Right kidney (tissue), 1 donor: ENCODE measurements around the gene SLC7A7.
"Not testable (repeated sequence)": the region's sequence is repeated elsewhere in the genome, so short reads cannot be mapped to it uniquely, and the experiment has no call there.

Experiments
- DNase-seq: peaks from one replicate; pipeline ENCODE4 v3.0.0-alpha.2; 2016

Gene SLC7A7

DNA sequence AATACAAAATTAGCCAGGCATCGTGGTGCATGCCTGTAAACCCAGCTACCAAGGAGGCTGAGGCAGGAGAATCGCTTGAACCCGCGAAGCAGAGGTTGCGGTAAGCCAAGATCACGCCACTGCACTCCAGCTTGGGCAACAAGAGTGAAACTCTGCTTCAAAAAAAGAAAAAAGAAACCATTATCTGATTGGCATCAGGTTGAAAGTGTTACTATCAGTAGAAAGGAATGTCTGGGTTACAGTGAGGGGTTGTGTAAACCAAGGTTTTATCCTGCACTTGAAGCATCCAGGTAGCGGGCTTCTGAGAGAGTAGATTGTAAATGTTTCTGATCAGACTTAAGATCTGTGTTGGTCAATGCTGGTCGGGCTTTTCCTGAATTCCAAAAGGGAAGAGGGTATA, 62.8 kb downstream of the SLC7A7 start:
- DNase-seq, result no peak

DNA sequence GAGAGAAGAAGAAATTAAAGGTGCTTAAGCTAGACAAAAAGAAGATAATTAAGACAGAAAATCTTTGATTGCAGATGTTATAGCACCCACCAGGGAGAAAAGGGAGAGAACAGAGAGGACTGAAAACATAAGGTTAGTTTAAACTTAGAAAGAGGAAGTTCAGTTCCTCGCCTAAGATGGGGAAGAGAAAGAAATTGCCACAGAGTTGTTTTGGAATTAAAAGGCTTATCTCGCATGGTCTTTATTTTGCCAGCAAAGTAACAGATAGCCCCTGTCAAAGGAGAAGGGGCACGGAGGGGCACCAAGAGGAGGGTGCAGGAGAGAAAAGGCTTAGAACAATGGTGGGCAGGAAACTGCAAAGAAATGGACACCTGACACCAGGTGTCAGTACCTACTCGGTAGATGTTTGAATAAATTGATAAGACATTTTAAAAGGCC, 66.6 kb downstream of the SLC7A7 start:
- DNase-seq, result no peak

DNA sequence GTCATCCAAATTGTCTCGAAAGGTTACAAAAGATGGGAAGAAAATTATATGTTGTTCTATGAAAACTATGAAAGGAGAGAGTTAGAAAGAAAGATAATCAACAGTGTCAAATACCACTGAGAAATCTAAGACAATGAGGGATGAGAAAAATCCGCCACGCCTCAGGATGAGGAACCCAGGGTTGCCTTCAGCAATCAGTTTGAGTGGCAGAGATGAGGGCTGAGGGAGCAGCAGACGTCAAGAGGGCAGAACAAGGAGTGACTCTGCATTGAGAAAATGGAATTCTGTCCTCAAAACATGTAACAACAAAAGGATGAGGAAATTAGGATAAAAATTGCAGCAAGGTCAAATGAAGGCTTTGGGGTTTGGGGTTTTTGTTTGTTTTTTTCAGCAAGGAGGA, 67.0 kb downstream of the SLC7A7 start:
- DNase-seq, result no peak

DNA sequence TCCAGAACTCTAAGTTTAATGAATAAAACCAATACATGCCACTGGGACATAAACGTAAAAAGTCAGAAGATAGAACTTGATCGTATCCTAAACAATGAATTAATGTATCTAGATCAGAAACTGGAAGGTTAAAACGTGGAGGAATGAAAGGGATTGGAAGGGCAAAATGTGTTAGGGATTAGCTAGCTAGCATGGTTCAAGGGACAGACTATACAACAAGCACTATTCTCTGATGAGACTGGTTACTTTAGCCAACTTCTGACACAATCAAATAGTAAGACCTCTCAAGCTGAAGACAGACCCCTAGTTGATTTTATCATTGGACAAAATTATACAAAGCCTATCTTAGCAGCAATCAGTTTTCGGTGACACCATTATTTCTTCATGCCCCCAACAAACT, 67.5 kb downstream of the SLC7A7 start:
- no peak for DNase-seq

DNA sequence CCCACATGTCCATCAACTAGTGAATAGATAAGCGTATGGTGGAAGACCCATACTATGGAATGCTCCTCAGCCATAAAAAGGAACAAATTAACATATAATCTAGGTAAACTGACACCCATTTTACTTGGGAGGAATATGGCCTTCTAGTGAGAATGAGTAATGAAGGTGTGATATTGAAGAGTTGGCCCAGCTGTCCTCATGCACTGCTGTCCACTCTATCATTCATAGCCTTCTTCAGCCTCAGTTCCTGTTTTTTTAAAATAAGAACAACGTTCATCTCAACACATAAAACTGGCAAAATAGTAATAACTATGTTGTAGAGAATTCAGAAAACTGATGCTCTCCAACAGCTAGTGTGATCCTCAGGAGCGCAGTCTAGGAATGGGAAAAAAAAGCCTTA, 75.2 kb downstream of the SLC7A7 start:
- no peak for DNase-seq

DNA sequence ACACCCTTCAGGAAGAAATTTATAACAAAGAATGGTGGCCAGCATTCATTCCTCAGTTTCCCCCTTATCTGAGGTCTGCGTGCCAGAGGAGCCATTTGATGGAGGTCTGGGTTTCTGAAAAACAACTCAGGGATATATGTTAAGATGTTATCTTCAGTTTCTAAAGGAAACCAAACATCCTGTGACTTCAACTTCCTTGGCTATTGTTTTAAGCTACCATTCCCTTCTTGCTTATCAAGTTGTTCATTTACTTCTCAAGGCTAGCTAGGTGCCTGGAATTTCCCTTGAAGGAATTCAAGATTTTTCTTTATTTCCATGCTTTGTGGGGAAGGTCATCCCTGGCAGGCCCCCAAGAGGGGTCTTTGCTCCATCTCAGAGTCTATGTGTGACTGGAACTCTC, 75.8 kb downstream of the SLC7A7 start:
- no peak for DNase-seq

DNA sequence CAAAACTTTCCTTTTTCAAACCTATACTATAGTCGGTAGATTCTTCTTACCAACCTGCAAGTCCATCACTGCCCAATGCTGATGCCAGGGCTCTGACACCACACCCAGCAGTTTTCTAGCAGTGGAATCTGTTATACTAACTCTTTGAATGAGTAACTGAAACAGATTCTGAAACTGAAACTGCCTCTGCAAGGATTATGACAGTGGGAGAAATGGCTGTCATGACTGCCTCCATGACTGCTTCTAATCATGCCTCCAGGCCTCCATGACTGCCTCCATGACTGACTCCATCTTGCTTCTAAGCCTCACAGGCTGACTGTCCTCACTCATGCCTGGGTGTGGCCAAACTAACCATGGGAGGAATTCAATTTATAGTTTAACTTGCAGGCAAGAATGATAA, 78.2 kb downstream of the SLC7A7 start:
- no peak for DNase-seq

DNA sequence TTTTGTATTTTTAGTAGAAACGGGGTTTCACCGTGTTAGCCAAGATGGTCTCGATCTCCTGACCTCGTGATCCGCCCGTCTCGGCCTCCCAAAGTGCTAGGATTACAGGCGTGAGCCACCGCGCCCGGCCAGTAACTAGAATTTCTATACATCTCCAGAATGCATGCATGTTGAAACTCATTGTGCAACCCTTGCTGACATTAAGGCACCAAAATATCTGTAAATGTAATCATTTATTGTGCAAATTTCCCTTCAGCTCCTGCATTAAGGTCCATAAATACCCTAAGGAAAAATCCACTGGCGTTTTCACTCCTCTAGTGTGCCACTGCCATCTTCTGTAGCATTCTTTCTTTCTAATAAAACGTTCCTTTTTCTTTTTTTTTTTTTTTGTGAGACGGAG, 78.9 kb downstream of the SLC7A7 start:
- DNase-seq, result not testable (repeated sequence)

DNA sequence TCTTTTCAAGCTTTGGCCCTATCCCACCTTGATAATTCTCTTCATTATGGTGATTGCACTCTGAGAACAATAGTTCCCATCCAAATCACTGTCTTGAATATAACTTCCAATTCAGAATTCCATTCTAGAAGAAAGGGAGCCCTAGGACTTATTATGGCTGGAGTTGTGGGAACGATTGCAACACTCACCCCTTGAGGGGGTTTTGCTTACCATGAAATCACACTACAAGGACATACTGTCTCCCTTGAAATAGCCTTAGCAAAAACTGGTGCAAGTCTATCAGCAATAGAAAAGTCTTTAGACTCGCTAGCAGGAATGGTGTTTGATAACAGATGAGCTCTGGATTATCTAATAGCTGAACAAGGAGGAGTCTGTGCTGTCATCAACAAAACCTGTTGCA, 80.1 kb downstream of the SLC7A7 start:
- DNase-seq, result no peak

DNA sequence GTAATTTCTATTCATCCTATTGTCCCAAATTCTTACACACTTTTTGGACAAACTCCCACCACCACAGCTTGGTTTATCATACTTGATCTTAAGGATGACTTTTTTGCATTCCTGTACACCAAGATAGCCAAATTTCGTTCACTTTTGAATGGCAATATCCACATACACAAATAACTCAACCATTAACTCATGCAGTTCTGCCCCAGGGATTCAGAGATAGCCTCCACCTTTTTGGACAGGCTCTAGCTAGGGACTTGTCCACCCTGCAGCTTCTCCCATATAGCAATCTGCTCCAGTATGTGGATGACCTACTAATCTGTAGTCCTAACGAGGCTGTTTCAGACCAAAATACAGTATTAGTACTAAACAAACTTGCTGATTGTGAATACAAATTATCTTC, 81.4 kb downstream of the SLC7A7 start:
- no peak for DNase-seq

DNA sequence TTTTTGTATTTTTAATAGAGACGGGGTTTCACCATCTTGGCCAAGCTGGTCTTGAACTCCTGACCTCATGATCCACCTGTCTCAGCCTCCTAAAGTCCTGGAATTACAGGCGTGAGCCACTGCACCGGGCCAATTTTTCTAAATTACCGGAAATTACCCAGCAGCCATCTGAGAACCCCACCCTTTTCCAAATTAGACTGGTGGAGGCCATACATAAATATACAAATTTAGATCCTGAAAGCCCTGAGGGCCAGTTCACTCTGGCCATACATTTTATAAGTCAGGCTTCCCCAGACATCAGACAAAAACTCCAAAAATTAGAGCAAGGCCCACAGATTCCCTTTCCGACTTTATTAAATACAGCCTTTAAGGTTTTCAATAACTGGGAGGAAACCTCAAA, 83.2 kb downstream of the SLC7A7 start:
- DNase-seq, result not testable (repeated sequence)

DNA sequence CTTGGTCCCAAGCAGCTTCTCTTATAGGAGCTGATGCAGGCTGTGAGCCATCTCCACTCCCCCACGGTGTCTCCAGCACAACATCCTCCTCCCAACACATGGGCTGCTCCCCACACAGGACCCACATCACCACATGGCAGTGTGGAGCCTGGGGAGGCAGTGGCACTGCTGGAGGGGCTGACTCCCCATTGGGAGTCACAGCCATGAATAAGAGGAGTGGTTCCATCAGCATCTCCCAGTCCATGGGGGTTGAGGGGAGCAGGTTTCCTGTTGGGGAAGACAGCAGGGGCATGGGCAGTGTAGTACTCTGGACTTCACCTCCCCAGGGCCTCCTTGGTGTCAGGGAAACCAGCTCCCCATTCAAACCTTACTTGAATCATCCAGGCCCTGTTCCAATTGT, 89.2 kb downstream of the SLC7A7 start:
- no peak for DNase-seq

DNA sequence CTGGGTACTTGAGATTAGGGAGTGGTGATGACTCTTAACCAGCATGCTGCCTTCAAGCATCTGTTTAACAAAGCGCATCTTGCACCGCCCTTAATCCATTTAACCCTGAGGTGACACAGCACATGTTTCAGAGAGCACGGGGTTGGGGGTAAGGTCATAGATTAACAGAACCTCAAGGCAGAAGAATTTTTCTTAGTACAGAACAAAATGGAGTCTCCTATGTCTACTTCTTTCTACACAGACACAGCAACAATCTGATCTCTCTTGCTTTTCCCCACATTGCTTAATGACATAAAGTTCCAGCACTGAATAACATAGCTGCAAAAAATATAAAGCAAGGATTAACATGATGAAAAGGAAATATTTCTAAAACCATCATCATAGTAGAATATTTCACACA, 89.9 kb downstream of the SLC7A7 start:
- not testable (repeated sequence) for DNase-seq

DNA sequence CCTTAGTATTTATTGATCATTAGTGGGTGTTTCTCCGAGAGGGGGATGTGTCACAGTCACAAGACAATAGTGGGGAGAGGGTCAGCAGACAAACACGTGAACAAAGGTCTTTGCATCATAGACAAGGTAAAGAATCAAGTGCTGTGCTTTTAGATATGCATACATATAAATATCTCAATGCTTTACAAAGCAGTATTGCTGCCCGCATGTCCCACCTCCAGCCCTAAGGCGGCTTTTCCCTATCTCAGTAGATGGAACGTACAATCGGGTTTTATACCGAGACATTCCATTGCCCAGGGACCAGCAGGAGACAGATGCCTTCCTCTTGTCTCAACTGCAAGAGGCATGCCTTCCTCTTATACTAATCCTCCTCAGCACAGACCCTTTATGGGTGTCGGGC, 90.4 kb downstream of the SLC7A7 start:
- DNase-seq, result not testable (repeated sequence)

DNA sequence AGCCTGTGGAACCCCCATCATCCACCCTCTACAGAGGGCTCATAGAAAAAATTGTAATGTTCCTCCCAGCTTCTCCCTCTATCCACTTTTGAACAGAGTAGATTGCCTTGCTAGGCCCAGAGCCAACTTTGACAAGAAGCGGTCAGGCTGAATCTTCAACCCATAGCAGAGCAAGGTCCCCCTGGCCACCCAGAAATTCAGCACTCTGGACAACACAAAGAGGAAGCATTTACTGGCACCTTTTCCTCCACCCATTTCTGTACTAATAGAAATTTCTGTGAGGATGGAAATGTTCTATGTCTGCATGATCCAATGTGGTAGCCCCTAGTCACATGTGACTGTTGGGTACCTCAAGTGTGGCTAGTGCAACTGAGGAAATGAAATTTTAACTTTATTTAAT, 91.4 kb downstream of the SLC7A7 start:
- no peak for DNase-seq
